NCI-H524 (cell line): ENCODE data around the gene LAMP1.
"Not testable (repeated sequence)": the region's sequence is repeated elsewhere in the genome, so short reads cannot be mapped to it uniquely, and the experiment has no call there.

Experiments
- DNase-seq, 2 experiments: peaks; one replicate each; lab custom pipeline; 2025; lab: John Stamatoyannopoulos, UW

Gene LAMP1

GRCh38 chr13:113356596-113356995, 59.6 kb downstream of the LAMP1 start:
- DNase-seq, result no peak

GRCh38 chr13:113357529-113357928, 60.5 kb downstream of the LAMP1 start:
- no peak for DNase-seq

- no peak for DNase-seq
These were observed 61.7 kb downstream of the LAMP1 start for GRCh38 chr13:113358653-113359190.

- no peak for DNase-seq
These were observed 62.5 kb downstream of the LAMP1 start for GRCh38 chr13:113359571-113359970.

GRCh38 chr13:113360446-113360845, 63.4 kb downstream of the LAMP1 start:
- no peak for DNase-seq

GRCh38 chr13:113361406-113361805, 64.4 kb downstream of the LAMP1 start:
- DNase-seq, result no peak

- DNase-seq, result no peak
These were observed 67.4 kb downstream of the LAMP1 start for GRCh38 chr13:113364311-113364889.

GRCh38 chr13:113364901-113365582, 68.0 kb downstream of the LAMP1 start:
- DNase-seq, result no peak

- no peak for DNase-seq
These were observed 68.5 kb downstream of the LAMP1 start for GRCh38 chr13:113365583-113365970.

GRCh38 chr13:113365971-113366588, 69.0 kb downstream of the LAMP1 start:
- no peak for DNase-seq

GRCh38 chr13:113367020-113367560, 70.1 kb downstream of the LAMP1 start:
- DNase-seq, result no peak

- no peak for DNase-seq
These were observed 70.7 kb downstream of the LAMP1 start for GRCh38 chr13:113367771-113368170.

GRCh38 chr13:113368353-113368752, 71.3 kb downstream of the LAMP1 start:
- not testable (repeated sequence) for DNase-seq

GRCh38 chr13:113369189-113369588, 72.2 kb downstream of the LAMP1 start:
- no peak for DNase-seq

- no peak for DNase-seq
These were observed 72.8 kb downstream of the LAMP1 start for GRCh38 chr13:113369881-113370280.

- no peak for DNase-seq
These were observed 74.0 kb downstream of the LAMP1 start for GRCh38 chr13:113371061-113371460.

GRCh38 chr13:113371701-113372100, 74.7 kb downstream of the LAMP1 start:
- DNase-seq, result not testable (repeated sequence)
